AG04450 (cell line): ENCODE measurements around the gene TRIM28. TPM values are rescaled to one million over a fixed set of nuclear protein-coding genes. Genes with fewer than 3 reads are reported as not detected.

ENCODE experiments used
- CTCF ChIA-PET: fragments of 300-600, 350-600 bp; formaldehyde crosslinking; extraction: SDS; loops from one replicate; lab custom pipeline; 2022; ENCODE audit warnings: antibody characterized with exemption, inconsistent platforms; lab: Charles Lee
- POLR2A ChIA-PET: fragments of 350-600 bp; formaldehyde crosslinking; extraction: SDS; loops from one replicate; lab custom pipeline; 2021; ENCODE audit warnings: antibody characterized with exemption, inconsistent platforms; lab: Yijun Ruan, JAX
- DNase-seq: peaks from one replicate; pipeline ENCODE4 v3.0.0-alpha.2; 2011; ENCODE audit warnings: low read depth, low spot score
- H3K27ac ChIP-seq: one replicate; pipeline ENCODE4 v1.5.1; 2012; ENCODE audit warnings: low read depth, low read length, control low read depth
- H3K27me3 ChIP-seq: one replicate; pipeline ENCODE4 v1.6.0; 2012; ENCODE audit warnings: low read length; ENCODE audit not compliant: control insufficient read depth, insufficient read depth
- H3K4me3 ChIP-seq: 2 replicates; pipeline ENCODE4 v1.5.1; 2011; ENCODE audit warnings: mild to moderate bottlenecking, low read depth, low read length, control low read depth
- H3K9me3 ChIP-seq: 2 replicates; pipeline ENCODE4 v1.5.1; 2012; ENCODE audit warnings: low read length; ENCODE audit not compliant: control insufficient read depth, insufficient read depth
- polyA plus RNA-seq: library from polyadenylated mRNA; depleted of rRNA; stranded (reverse); fragments of >200 nt; gene quantifications from 2 replicates; pipeline ENCODE4 v1.2.3, GENCODE V29; 2011
- TF ChIP-seq, protein P1 (sequence below): IDR thresholded peaks from 2 replicates; pipeline ENCODE4 v1.5.1; 2011; ENCODE audit warnings: low read depth, low read length, control low read depth, inconsistent platforms

TRIM28 gene
- polyA plus RNA-seq, 1 experiment, result 313 TPM

DNA sequence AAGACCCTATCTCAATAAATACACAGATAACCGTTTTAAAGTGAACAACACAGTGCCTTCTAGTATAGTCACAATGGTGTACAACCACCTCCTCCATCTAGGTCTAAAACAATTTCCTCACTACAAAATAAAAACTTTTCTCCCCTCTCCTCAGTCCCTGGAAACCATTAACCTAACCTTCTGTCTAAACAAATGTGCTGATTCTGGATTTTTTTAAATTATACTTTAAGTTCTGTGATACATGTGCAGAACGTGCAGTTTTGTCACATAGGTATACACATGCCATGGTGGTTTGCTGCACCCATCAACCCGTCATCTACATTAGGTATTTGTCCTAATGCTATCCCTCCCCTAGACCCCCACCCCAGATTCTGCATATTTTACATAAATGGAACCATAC lies 14.5 kb upstream of the TRIM28 start:
- no peak overlapping the region for H3K4me3 ChIP-seq
- CTCF ChIA-PET, result no interaction called here

DNA sequence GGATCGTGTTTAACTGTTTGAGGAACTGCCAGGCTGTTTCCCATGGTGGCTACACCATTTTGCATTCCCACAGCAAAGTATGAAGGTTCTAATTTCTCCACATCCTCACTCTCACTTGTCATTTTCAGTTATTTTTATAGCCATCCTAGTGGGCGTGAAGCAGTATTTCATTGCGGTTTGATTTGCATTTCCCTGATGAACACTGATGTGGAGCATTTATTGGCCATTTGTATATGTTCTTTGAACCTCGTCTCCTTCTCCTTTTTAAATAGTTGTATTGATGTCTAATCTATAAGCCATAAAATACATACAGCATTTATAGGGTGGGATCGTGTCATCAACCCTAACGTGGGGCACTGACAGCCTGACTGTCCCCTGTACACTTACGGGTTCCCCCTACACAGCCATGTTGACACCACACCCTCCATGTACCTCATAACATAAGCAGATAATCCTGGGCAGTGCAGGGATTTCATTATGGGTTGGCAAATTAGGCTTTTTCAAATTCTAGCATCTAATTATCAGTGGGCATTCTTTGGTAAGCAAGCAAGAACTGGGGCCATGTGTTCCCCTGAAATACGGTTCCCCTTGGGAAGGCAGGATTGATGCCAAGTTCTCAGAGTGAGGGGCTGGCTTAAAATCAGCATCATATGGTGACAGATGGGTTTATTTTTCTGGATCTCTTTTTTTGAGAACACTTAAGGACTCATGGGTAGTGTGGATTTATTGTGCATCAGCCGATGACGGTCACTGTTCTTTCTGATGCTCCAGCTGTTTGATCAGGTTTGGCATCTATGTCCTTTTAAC lies 12.6 kb upstream of the TRIM28 start:
- ChIA-PET POLR2A (no interaction called here), CTCF (interaction anchor here (1.0 to 1.7 kb wide), 2 partner anchors 12 to 17 kb away, joined by 3 to 7 read pairs; partner anchors contain the start of gene ZBTB45)
- DNase-seq, result no peak
- no peak overlapping the region for H3K27ac ChIP-seq
- H3K4me3 ChIP-seq, result no peak overlapping the region
- TF ChIP-seq, protein P1, sequence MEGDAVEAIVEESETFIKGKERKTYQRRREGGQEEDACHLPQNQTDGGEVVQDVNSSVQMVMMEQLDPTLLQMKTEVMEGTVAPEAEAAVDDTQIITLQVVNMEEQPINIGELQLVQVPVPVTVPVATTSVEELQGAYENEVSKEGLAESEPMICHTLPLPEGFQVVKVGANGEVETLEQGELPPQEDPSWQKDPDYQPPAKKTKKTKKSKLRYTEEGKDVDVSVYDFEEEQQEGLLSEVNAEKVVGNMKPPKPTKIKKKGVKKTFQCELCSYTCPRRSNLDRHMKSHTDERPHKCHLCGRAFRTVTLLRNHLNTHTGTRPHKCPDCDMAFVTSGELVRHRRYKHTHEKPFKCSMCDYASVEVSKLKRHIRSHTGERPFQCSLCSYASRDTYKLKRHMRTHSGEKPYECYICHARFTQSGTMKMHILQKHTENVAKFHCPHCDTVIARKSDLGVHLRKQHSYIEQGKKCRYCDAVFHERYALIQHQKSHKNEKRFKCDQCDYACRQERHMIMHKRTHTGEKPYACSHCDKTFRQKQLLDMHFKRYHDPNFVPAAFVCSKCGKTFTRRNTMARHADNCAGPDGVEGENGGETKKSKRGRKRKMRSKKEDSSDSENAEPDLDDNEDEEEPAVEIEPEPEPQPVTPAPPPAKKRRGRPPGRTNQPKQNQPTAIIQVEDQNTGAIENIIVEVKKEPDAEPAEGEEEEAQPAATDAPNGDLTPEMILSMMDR, result no peak
- H3K27me3 ChIP-seq, result peaks cover 20% of the 10 kb centered on the region
- H3K9me3 ChIP-seq, result no peaks in the 10 kb centered on the region

More for the DNA sequence above, 14.5 kb upstream of the TRIM28 start:
- H3K9me3 ChIP-seq, result no peaks in the 10 kb centered on the region
- peaks cover 20% of the 10 kb centered on the region for H3K27me3 ChIP-seq
- H3K27ac ChIP-seq, result no peak overlapping the region
- no peak for DNase-seq
- TF ChIP-seq, protein P1, result no peak
- POLR2A ChIA-PET, result no interaction called here

DNA sequence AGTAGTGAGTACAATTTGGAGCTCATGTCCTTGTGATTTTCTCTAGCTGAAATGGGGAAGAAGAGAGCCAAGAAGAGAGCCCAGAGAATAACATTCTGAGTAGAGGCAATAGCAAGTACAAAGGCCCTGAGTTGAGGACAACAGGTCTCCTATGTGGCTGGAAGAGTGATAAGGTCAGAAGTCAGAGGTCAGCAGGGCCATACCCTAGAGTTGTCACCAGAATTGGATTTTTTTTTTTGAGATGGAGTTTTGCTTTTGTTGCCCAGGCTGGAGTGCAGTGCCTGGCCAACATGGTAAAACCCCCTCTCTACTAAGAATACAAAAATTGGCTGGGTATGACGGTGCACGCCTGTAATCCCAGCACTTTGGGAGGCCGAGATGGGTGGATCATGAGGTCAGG lies 8.0 kb upstream of the TRIM28 start:
- H3K27ac ChIP-seq, result no peak overlapping the region
- H3K4me3 ChIP-seq, result no peak overlapping the region
- TF ChIP-seq, protein P1, result no peak
- POLR2A ChIA-PET, result no interaction called here
- CTCF ChIA-PET, result interaction anchor here (2.8 kb wide), 1 partner anchor 16 kb away, joined by 13 read pairs; the partner anchor contains the start of gene ZBTB45
- no peaks in the 10 kb centered on the region; the same call in 1 of the 2 replicates for H3K9me3 ChIP-seq
- no peak for DNase-seq
- H3K27me3 ChIP-seq, result peaks cover 41% of the 10 kb centered on the region

DNA sequence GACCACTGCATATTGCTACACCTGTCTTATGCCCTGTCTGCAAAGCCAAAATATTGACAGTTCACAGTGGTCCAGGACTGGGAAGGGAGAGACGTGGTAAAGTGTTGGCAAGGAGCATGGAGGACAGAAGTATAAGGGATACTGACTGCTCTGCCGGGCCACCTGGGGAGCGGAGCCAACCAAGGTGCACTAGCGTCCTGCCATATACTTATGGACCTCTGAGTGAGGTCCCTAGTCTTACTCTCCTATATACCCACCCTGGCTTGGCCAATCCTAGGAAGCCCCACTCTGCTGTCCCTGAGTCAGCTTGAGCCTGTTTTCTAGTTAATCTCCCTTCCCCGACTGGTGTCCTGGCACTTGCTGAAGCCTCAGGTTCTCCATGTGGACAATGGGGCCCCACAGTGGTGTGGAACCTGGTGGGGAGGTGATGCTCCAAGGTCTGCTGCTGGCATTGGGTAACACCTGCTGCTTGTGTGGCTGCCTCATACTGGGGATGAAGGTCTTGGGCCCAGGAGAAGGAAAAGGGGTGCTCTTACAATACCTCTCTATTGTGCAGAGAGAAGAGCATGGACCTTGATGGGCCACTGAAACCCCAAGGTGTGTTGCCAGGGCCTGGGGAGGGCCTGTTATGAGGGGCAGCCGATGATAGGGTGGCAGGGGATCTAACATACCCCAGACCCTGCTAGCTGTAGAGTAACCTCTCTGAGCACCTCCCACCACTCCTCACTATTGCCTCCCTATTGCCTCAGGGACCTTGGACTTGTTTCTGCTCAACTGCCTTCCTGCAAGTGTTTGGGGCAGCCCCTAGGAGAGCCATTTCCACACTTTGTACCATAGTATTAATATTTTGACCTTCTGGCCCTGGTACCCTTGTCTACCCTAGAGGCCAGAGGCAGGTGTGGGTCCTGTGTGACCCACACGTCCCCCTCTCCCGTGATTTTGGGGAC lies 6.7 kb upstream of the TRIM28 start:
- no peaks in the 10 kb centered on the region; the same call in 1 of the 2 replicates for H3K9me3 ChIP-seq
- POLR2A ChIA-PET, result no interaction called here
- CTCF ChIA-PET, result interaction anchor here (0.7 to 1.0 kb wide), 2 partner anchors 18 to 48 kb away, joined by 4 to 5 read pairs; partner anchors contain the start of gene ZBTB45
- DNase-seq, result no peak
- H3K27me3 ChIP-seq, result peaks cover 28% of the 10 kb centered on the region
- no peak overlapping the region for H3K4me3 ChIP-seq
- H3K27ac ChIP-seq, result no peak overlapping the region
- TF ChIP-seq, protein P1, result no peak
